ENCODE results near the gene DOCK11. TPM values are rescaled to one million over a fixed set of nuclear protein-coding genes. Genes with fewer than 3 reads are reported as not detected.
A peak's percentile ranks its signal among the peaks of the same experiment; 100 is the strongest.

Gene DOCK11
- total and polyA plus RNA-seq, 10 of the 15 experiments (the other 5 are each of a cell fraction or from before 2014, with no cell fraction given) = 16.3 to 30.7 (median 19.8) TPM

GRCh38 chrX:118614150-118614549 is 118.5 kb downstream of the DOCK11 start (continued):
- TF ChIP-seq CUX1 (IDR thresholded peaks at IDR 0.05; ENCODE audit: insufficient replicate concordance, low read depth, low read length) (no peak), RB1 (IDR thresholded peaks at IDR 0.05; ENCODE audit: borderline replicate concordance) (no peak), DPF2 (IDR thresholded peaks at IDR 0.05) (0 out of 2 replicates have a peak, but pooled peaks have one; percentile 31), SPI1 (IDR thresholded peaks at IDR 0.05; ENCODE audit: borderline replicate concordance, insufficient read depth, low read depth, low read length) (peak; percentile 91), IKZF1 (conservative IDR thresholded peaks at IDR 0.05) (peak; percentile 41; the same call in 1 of the 2 replicates), YBX1 (IDR thresholded peaks at IDR 0.05) (no peak), CEBPZ (IDR thresholded peaks at IDR 0.05; ENCODE audit: low read depth, low read length) (no peak), PKNOX1 (IDR thresholded peaks at IDR 0.05) (no peak)
